Mucosa of stomach (tissue), 1 donor: ENCODE measurements around the gene FMN1.

Experiments
- H3K27me3 ChIP-seq: one replicate; pipeline ENCODE4 v1.7.0; 2013; ENCODE audit warnings: mild to moderate bottlenecking, low read length; ENCODE audit not compliant: control insufficient read depth, insufficient read depth
- H3K36me3 ChIP-seq: one replicate; pipeline ENCODE4 v1.7.0; 2013; ENCODE audit warnings: low read length; ENCODE audit not compliant: control insufficient read depth, insufficient read depth
- H3K4me1 ChIP-seq: one replicate; pipeline ENCODE4 v1.7.0; 2013; ENCODE audit warnings: mild to moderate bottlenecking, low read length; ENCODE audit not compliant: control insufficient read depth, insufficient read depth
- H3K4me3 ChIP-seq: one replicate; pipeline ENCODE4 v1.7.0; 2013; ENCODE audit warnings: low read length
- H3K9ac ChIP-seq: one replicate; pipeline ENCODE4 v1.7.0; 2013; ENCODE audit warnings: mild to moderate bottlenecking, low read length, moderate library complexity
- H3K9me3 ChIP-seq: one replicate; pipeline ENCODE4 v1.7.0; 2013; ENCODE audit warnings: mild to moderate bottlenecking, low read length, moderate library complexity; ENCODE audit not compliant: control insufficient read depth
- donor health status: Pancreatic carcinoma.

FMN1 gene

GRCh38 chr15:32732574-32733157 is 461.8 kb downstream of the FMN1 start:
- peaks cover 6% of the 10 kb centered on the region for H3K4me1 ChIP-seq
- H3K36me3 ChIP-seq: no peaks in the 10 kb centered on the region
- peaks cover 12% of the 10 kb centered on the region for H3K27me3 ChIP-seq
- H3K9me3 ChIP-seq: no peaks in the 10 kb centered on the region
- no peak overlapping the region for H3K4me3 ChIP-seq
- H3K9ac ChIP-seq: no peak overlapping the region

GRCh38 chr15:32730677-32731654 is 463.5 kb downstream of the FMN1 start:
- Histone ChIP-seq H3K4me1 (peaks cover 6% of the 10 kb centered on the region), H3K9ac (no peak overlapping the region), H3K4me3 (no peak overlapping the region), H3K27me3 (peaks cover 12% of the 10 kb centered on the region), H3K36me3 (no peaks in the 10 kb centered on the region), H3K9me3 (no peaks in the 10 kb centered on the region)

- Histone ChIP-seq H3K9me3 (no peaks in the 10 kb centered on the region), H3K36me3 (no peaks in the 10 kb centered on the region), H3K27me3 (peaks cover 12% of the 10 kb centered on the region), H3K4me1 (peaks cover 6% of the 10 kb centered on the region), H3K9ac (no peak overlapping the region), H3K4me3 (no peak overlapping the region)
Measured at GRCh38 chr15:32729700-32730395, 464.7 kb downstream of the FMN1 start.

GRCh38 chr15:32723171-32723948 is 471.2 kb downstream of the FMN1 start:
- H3K9ac ChIP-seq: no peak overlapping the region
- H3K9me3 ChIP-seq: no peaks in the 10 kb centered on the region
- no peaks in the 10 kb centered on the region for H3K36me3 ChIP-seq
- no peak overlapping the region for H3K4me3 ChIP-seq
- H3K27me3 ChIP-seq: peaks cover 29% of the 10 kb centered on the region
- peaks cover 5% of the 10 kb centered on the region for H3K4me1 ChIP-seq

- Histone ChIP-seq H3K4me3 (no peak overlapping the region), H3K27me3 (peaks cover 41% of the 10 kb centered on the region)
Measured at GRCh38 chr15:32722136-32722535, 472.4 kb downstream of the FMN1 start.

GRCh38 chr15:32721596-32721995 is 472.9 kb downstream of the FMN1 start:
- Histone ChIP-seq H3K27me3 (peaks cover 46% of the 10 kb centered on the region), H3K9ac (no peak overlapping the region), H3K9me3 (no peaks in the 10 kb centered on the region), H3K4me1 (peaks cover 10% of the 10 kb centered on the region), H3K4me3 (no peak overlapping the region), H3K36me3 (no peaks in the 10 kb centered on the region)

More at GRCh38 chr15:32722136-32722535, 472.4 kb downstream of the FMN1 start:
- Histone ChIP-seq H3K4me1 (peaks cover 10% of the 10 kb centered on the region), H3K36me3 (no peaks in the 10 kb centered on the region), H3K9ac (no peak overlapping the region), H3K9me3 (no peaks in the 10 kb centered on the region)

GRCh38 chr15:32718821-32719716 is 475.4 kb downstream of the FMN1 start:
- Histone ChIP-seq H3K4me1 (peaks cover 10% of the 10 kb centered on the region), H3K4me3 (peak overlapping the region; percentile 6), H3K9me3 (no peaks in the 10 kb centered on the region), H3K27me3 (peaks cover 64% of the 10 kb centered on the region), H3K36me3 (no peaks in the 10 kb centered on the region), H3K9ac (peak overlapping the region; percentile 2)

GRCh38 chr15:32718227-32718820 is 476.2 kb downstream of the FMN1 start:
- no peaks in the 10 kb centered on the region for H3K9me3 ChIP-seq
- H3K4me1 ChIP-seq: peaks cover 10% of the 10 kb centered on the region
- H3K9ac ChIP-seq: peak overlapping the region; percentile 8
- peak overlapping the region; percentile 6 for H3K4me3 ChIP-seq
- H3K36me3 ChIP-seq: no peaks in the 10 kb centered on the region
- peaks cover 64% of the 10 kb centered on the region for H3K27me3 ChIP-seq

GRCh38 chr15:32717426-32718226 is 476.9 kb downstream of the FMN1 start, which contains the start of gene GREM1:
GREM1 (plus strand) TSS chr15:32718004; CDS start chr15:32730691, 12,687 bp downstream.
- H3K9ac ChIP-seq: peak within 1 kb of the TSS; percentile 20
- peaks cover 10% of the 10 kb centered on the region for H3K4me1 ChIP-seq
- H3K4me3 ChIP-seq: peak within 1 kb of the TSS; percentile 6
- H3K27me3 ChIP-seq: peaks cover 64% of the 10 kb centered on the region
- H3K36me3 ChIP-seq: no peaks in the 10 kb centered on the region
- no peaks in the 10 kb centered on the region for H3K9me3 ChIP-seq

- no peaks in the 10 kb centered on the region for H3K9me3 ChIP-seq
- peaks cover 64% of the 10 kb centered on the region for H3K27me3 ChIP-seq
- H3K4me1 ChIP-seq: peaks cover 10% of the 10 kb centered on the region
- no peaks in the 10 kb centered on the region for H3K36me3 ChIP-seq
- peak overlapping the region; percentile 20 for H3K9ac ChIP-seq
- H3K4me3 ChIP-seq: no peak overlapping the region
Measured at GRCh38 chr15:32716915-32717425, 477.5 kb downstream of the FMN1 start.
